GM18499 (cell line): ENCODE measurements around the gene INSR.

Experiments
- ATAC-seq: cut with Tn5 transposase; IDR thresholded peaks from one replicate; pipeline ENCODE4 v1.9.1; 2021; ENCODE audit warnings: moderate number of reproducible peaks; ENCODE audit not compliant: insufficient read depth, unreplicated experiment

Gene INSR

GRCh38 chr19:7297742-7298141, 3.5 kb upstream of the INSR start:
- ATAC-seq = no peak

- ATAC-seq = no peak
These were observed 1.8 kb upstream of the INSR start for GRCh38 chr19:7295912-7296536.

GRCh38 chr19:7294558-7295212, 471 bp upstream of the INSR start:
- no peak for ATAC-seq

GRCh38 chr19:7292950-7293761, 1.1 kb downstream of the INSR start:
- ATAC-seq = no peak

GRCh38 chr19:7292352-7292949, 1.8 kb downstream of the INSR start:
- ATAC-seq = no peak

- no peak for ATAC-seq
These were observed 5.2 kb downstream of the INSR start for GRCh38 chr19:7288977-7289376.

- ATAC-seq = no peak
These were observed 6.1 kb downstream of the INSR start for GRCh38 chr19:7288131-7288530.

- no peak for ATAC-seq
These were observed 6.5 kb downstream of the INSR start for GRCh38 chr19:7287722-7288121.

- ATAC-seq = no peak
These were observed 13.1 kb downstream of the INSR start for GRCh38 chr19:7280940-7281666.

- no peak for ATAC-seq
These were observed 21.2 kb downstream of the INSR start for GRCh38 chr19:7272856-7273578.

GRCh38 chr19:7268705-7269098, 25.5 kb downstream of the INSR start:
- ATAC-seq = no peak

- no peak for ATAC-seq
These were observed 26.2 kb downstream of the INSR start for GRCh38 chr19:7267792-7268704.

GRCh38 chr19:7266832-7267231, 27.4 kb downstream of the INSR start:
- no peak for ATAC-seq

GRCh38 chr19:7265963-7266362, 28.3 kb downstream of the INSR start:
- no peak for ATAC-seq

- ATAC-seq = no peak
These were observed 29.4 kb downstream of the INSR start for GRCh38 chr19:7264858-7265257.

- ATAC-seq = no peak
These were observed 30.7 kb downstream of the INSR start for GRCh38 chr19:7263521-7263920.

- no peak for ATAC-seq
These were observed 31.1 kb downstream of the INSR start for GRCh38 chr19:7263066-7263465.

- no peak for ATAC-seq
These were observed 31.7 kb downstream of the INSR start for GRCh38 chr19:7262470-7262869.

- ATAC-seq = no peak
These were observed 34.1 kb downstream of the INSR start for GRCh38 chr19:7260161-7260560.
